Panc1 (cell line): ENCODE measurements around the gene IMMT. TPM values are rescaled to one million over a fixed set of nuclear protein-coding genes. Genes with fewer than 3 reads are reported as not detected.

Experiments used
- ATAC-seq: fragments of 200-7000 bp; cut with Tn5 transposase; 2 replicates; pipeline ENCODE4 v1.9.1; 2020; ENCODE audit warnings: mild to moderate bottlenecking, moderate library complexity
- BruUV-seq: library from RNA; stranded (reverse); fragments of 400-500 nt; replicated peaks from 2 replicates; lab custom pipeline; 2021; lab: Mats Ljungman, UMichigan
- CTCF ChIA-PET: fragments of 300-600 bp; sonication (Branson Sonifier 250); formaldehyde crosslinking; loops from one replicate; lab custom pipeline; 2022; ENCODE audit warnings: antibody characterized with exemption; lab: Charles Lee
- POLR2A ChIA-PET: fragments of 300-600 bp; sonication (Branson Sonifier 250); formaldehyde crosslinking; loops from one replicate; lab custom pipeline; 2022; ENCODE audit warnings: antibody characterized with exemption; lab: Charles Lee
- DNase-seq: peaks from one replicate; pipeline ENCODE4 v3.0.0-alpha.2; 2010; ENCODE audit warnings: low read depth, low spot score
- H3K27ac ChIP-seq: 2 replicates; pipeline ENCODE4 v1.5.1; 2011; ENCODE audit warnings: mild to moderate bottlenecking, low read length, inconsistent platforms
- H3K27me3 ChIP-seq: fragments of 200-500 bp; sonication (Bioruptor generic); 2 replicates; pipeline ENCODE4 v1.6.0; 2014; ENCODE audit warnings: low read length, inconsistent platforms; ENCODE audit not compliant: control insufficient read depth, insufficient read depth
- H3K36me3 ChIP-seq: fragments of 200-500 bp; sonication (Bioruptor generic); 2 replicates; pipeline ENCODE4 v1.5.1; 2014; ENCODE audit warnings: inconsistent platforms, mild to moderate bottlenecking, low read length, moderate library complexity; ENCODE audit not compliant: control insufficient read depth, insufficient read depth
- H3K4me1 ChIP-seq: 2 replicates; pipeline ENCODE4 v1.5.1; 2011; ENCODE audit warnings: inconsistent platforms, mild to moderate bottlenecking, low read length, moderate library complexity; ENCODE audit not compliant: control insufficient read depth, insufficient read depth
- H3K4me3 ChIP-seq, 2 experiments: 2 replicates each; pipeline ENCODE4 v1.5.1; 2011 to 2012; ENCODE audit warnings: low read depth in 2 of 2, low read length in 2 of 2, mild to moderate bottlenecking in 2 of 2, inconsistent platforms in 1 of 2, moderate library complexity in 1 of 2
- H3K9me3 ChIP-seq: fragments of 200-500 bp; sonication (Bioruptor generic); 2 replicates; pipeline ENCODE4 v1.5.1; 2014; ENCODE audit warnings: low read depth, mild to moderate bottlenecking, inconsistent platforms, low read length, moderate library complexity; ENCODE audit not compliant: control insufficient read depth, insufficient read depth
- CTCF ChIP-seq: fragments of 450-650 bp; IDR thresholded peaks from 2 replicates; pipeline ENCODE4 v1.5.1; 2017; ENCODE audit warnings: mild to moderate bottlenecking
- POLR2AphosphoS5 ChIP-seq: IDR thresholded peaks from 2 replicates; pipeline ENCODE4 v1.6.1; 2012; ENCODE audit warnings: mild to moderate bottlenecking, low read depth, low read length, moderate library complexity
- REST ChIP-seq, 2 experiments: IDR thresholded peaks; 2 replicates each; pipeline ENCODE4 v1.6.1; 2011 to 2012; ENCODE audit warnings: low read depth in 2 of 2, control low read depth in 1 of 2, low read length in 1 of 2, mild to moderate bottlenecking in 1 of 2, moderate library complexity in 1 of 2; ENCODE audit not compliant: insufficient read depth in 1 of 2
- SIN3A ChIP-seq: IDR thresholded peaks from 2 replicates; pipeline ENCODE4 v1.6.1; 2012; ENCODE audit warnings: low read depth, mild to moderate bottlenecking, low read length, moderate library complexity, borderline replicate concordance; ENCODE audit not compliant: insufficient read depth
- TCF7L2 ChIP-seq: IDR thresholded peaks from 2 replicates; pipeline ENCODE4 v1.6.1; 2011; ENCODE audit warnings: mild to moderate bottlenecking, low read depth, low read length, inconsistent platforms
- in situ Hi-C: cut with HindIII; loops from 2 replicates; pipeline ENCODE4 v1.10.0; 2016; ENCODE audit warnings: low sequenced_read_pairs, low pct_unique_long_range_greater_than_20kb
- intact Hi-C: fragments of 100-400 bp; cut with micrococcal nuclease; formaldehyde crosslinking; loops from one replicate; pipeline ENCODE4 v1.10.0; 2022; ENCODE audit not compliant: unreplicated experiment
- total RNA-seq: library from RNA; stranded (reverse); gene quantifications from one replicate; pipeline ENCODE4 v1.2.1, GENCODE V29; 2021; ENCODE audit not compliant: unreplicated experiment

The IMMT gene
- total RNA-seq, 1 experiment from 2014 or later, result 138 TPM

- Histone ChIP-seq H3K4me1 (no peaks in the 10 kb centered on the region), H3K27me3 (no peaks in the 10 kb centered on the region), H3K27ac (no peak overlapping the region), H3K36me3 (peaks cover 53% of the 10 kb centered on the region), H3K4me3 (no peak overlapping the region), H3K9me3 (no peaks in the 10 kb centered on the region)
- TF ChIP-seq POLR2AphosphoS5 (no peak), SIN3A (no peak), REST (IDR thresholded peaks at IDR 0.05; ENCODE audit: insufficient read depth in 1 of 2, low read depth in 2 of 2, low read length in 1 of 2) (no peak), CTCF (no peak), TCF7L2 (no peak)
- ChIA-PET POLR2A (no interaction called here), CTCF (no interaction called here)
- ATAC-seq (no peak), DNase-seq (no peak)
- intact Hi-C loops (no loop called here), in situ Hi-C loops (no loop called here)
- no TSS peak for BruUV-seq
Observed at GRCh38 chr2:86118130-86118529, 77.1 kb downstream of the IMMT start.

- ChIA-PET CTCF (no interaction called here), POLR2A (no interaction called here)
- peak overlapping the region; percentile 99 for H3K27ac ChIP-seq
- no peak for ATAC-seq
- intact Hi-C loops (no loop called here), in situ Hi-C loops (no loop called here)
- peaks cover 21% of the 10 kb centered on the region for H3K4me1 ChIP-seq
- peaks cover 39% of the 10 kb centered on the region for H3K36me3 ChIP-seq
- H3K9me3 ChIP-seq, result no peaks in the 10 kb centered on the region
- TF ChIP-seq CTCF (no peak), TCF7L2 (no peak), POLR2AphosphoS5 (no peak), REST (IDR thresholded peaks at IDR 0.05; ENCODE audit: insufficient read depth in 1 of 2, low read depth in 2 of 2, low read length in 1 of 2) (no peak), SIN3A (no peak)
- BruUV-seq, result TSS peak; percentile 79
- H3K4me3 ChIP-seq, result peak overlapping the region; percentile 96 to 99
- DNase-seq, result no peak
- no peaks in the 10 kb centered on the region for H3K27me3 ChIP-seq
Observed at GRCh38 chr2:86107031-86107430, 88.2 kb downstream of the IMMT start.
